HG03025 (cell line): Measurements from ENCODE around the gene MAX.

ENCODE experiments used
- ATAC-seq: cut with Tn5 transposase; IDR thresholded peaks from one replicate; pipeline ENCODE4 v1.9.1; 2021; ENCODE audit warnings: mild to moderate bottlenecking, moderate library complexity; ENCODE audit not compliant: unreplicated experiment, low FRiP score

The MAX gene

GRCh38 chr14:65102441-65103149, at the start of gene MAX:
Gene MAX, minus strand, starts transcription at chr14:65102517. Its CDS starts 178 bp downstream, at chr14:65102339.
- peak; percentile 82 for ATAC-seq

- ATAC-seq, result no peak
Observed at GRCh38 chr14:65151609-65151956, 49.3 kb upstream of the MAX start.

GRCh38 chr14:65150898-65151608, 48.7 kb upstream of the MAX start:
- no peak for ATAC-seq

- no peak for ATAC-seq
Observed at GRCh38 chr14:65149116-65149515, 46.8 kb upstream of the MAX start.

- ATAC-seq, result no peak
Observed at GRCh38 chr14:65144170-65144569, 41.9 kb upstream of the MAX start.

- no peak for ATAC-seq
Observed at GRCh38 chr14:65142914-65143625, 40.8 kb upstream of the MAX start.

- ATAC-seq, result no peak
Observed at GRCh38 chr14:65142429-65142828, 40.1 kb upstream of the MAX start.

GRCh38 chr14:65141523-65141922, 39.2 kb upstream of the MAX start:
- ATAC-seq, result no peak

GRCh38 chr14:65137648-65138307, 35.5 kb upstream of the MAX start:
- no peak for ATAC-seq

GRCh38 chr14:65134651-65135579, 32.6 kb upstream of the MAX start:
- ATAC-seq, result no peak

GRCh38 chr14:65132855-65133254, 30.5 kb upstream of the MAX start:
- no peak for ATAC-seq

GRCh38 chr14:65131301-65131701, 29.0 kb upstream of the MAX start:
- no peak for ATAC-seq

GRCh38 chr14:65128096-65128495, 25.8 kb upstream of the MAX start:
- ATAC-seq, result no peak

- no peak for ATAC-seq
Observed at GRCh38 chr14:65117769-65118745, 15.7 kb upstream of the MAX start.

- no peak for ATAC-seq
Observed at GRCh38 chr14:65115615-65116014, 13.3 kb upstream of the MAX start.

- no peak for ATAC-seq
Observed at GRCh38 chr14:65110525-65110924, 8.2 kb upstream of the MAX start.

- no peak for ATAC-seq
Observed at GRCh38 chr14:65109357-65109756, 7.0 kb upstream of the MAX start.

- no peak for ATAC-seq
Observed at GRCh38 chr14:65107200-65107599, 4.9 kb upstream of the MAX start.

- no peak for ATAC-seq
Observed at GRCh38 chr14:65106736-65107135, 4.4 kb upstream of the MAX start.
